GM19099 (cell line): ENCODE measurements around the gene LRRC19.

Experiments
- POLR2A ChIP-seq: IDR thresholded peaks from 3 replicates; pipeline ENCODE4 v1.6.1; 2011; ENCODE audit warnings: low read depth; ENCODE audit not compliant: insufficient read length; ENCODE audit errors: extremely low read depth

LRRC19 gene

GRCh38 chr9:26945591-26945990, 59.9 kb downstream of the LRRC19 start:
- TF ChIP-seq POLR2A: no peak
